Loucy (cell line): ENCODE measurements around the gene MBP.

ENCODE experiments used
- CTCF ChIP-seq: fragments of 200-600 bp; sonication (generic); conservative IDR thresholded peaks from 2 replicates; pipeline ENCODE4 v1.5.1; 2014; ENCODE audit warnings: mild to moderate bottlenecking, antibody characterized with exemption, low read length
- EZH2phosphoT487 ChIP-seq: fragments of 200-600 bp; IDR thresholded peaks from 2 replicates; pipeline ENCODE4 v1.6.1; 2018; ENCODE audit warnings: antibody characterized with exemption, mild to moderate bottlenecking, moderate library complexity, borderline replicate concordance

- TF ChIP-seq CTCF (no peak), EZH2phosphoT487 (no peak)
Observed at GRCh38 chr18:76993085-76993382, 139.5 kb downstream of the MBP start.
